ENCODE results near the gene ZSWIM5.

DNA sequence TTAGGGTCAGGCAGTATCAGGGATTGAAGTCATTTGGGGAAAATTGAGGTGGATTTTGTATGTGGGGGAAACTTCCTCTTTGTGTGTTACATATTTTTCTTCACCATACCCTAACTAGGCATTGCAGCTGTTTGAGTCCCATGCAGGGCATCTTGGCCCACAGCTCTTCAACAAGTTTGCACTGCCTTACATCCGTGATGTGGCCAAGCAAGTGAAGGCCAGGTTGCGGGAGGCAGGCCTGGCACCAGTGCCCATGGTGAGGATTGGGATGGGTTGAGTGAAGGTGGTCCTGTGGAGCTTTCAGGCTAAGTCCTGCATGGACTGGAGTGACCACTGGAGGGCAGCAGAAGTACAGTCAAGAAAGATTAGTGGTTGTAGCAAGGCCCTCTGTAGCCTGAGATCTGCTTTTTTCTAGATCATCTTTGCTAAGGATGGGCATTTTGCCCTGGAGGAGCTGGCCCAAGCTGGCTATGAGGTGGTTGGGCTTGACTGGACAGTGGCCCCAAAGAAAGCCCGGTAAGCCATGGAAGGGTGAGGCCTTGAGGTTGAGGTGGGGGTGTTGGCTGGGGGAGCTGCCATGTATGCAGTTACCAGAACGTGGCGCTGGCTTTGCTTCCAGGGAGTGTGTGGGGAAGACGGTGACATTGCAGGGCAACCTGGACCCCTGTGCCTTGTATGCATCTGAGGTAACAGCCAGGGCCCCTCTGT is 191.9 kb downstream of the ZSWIM5 start:
- TF ChIP-seq, protein P1, sequence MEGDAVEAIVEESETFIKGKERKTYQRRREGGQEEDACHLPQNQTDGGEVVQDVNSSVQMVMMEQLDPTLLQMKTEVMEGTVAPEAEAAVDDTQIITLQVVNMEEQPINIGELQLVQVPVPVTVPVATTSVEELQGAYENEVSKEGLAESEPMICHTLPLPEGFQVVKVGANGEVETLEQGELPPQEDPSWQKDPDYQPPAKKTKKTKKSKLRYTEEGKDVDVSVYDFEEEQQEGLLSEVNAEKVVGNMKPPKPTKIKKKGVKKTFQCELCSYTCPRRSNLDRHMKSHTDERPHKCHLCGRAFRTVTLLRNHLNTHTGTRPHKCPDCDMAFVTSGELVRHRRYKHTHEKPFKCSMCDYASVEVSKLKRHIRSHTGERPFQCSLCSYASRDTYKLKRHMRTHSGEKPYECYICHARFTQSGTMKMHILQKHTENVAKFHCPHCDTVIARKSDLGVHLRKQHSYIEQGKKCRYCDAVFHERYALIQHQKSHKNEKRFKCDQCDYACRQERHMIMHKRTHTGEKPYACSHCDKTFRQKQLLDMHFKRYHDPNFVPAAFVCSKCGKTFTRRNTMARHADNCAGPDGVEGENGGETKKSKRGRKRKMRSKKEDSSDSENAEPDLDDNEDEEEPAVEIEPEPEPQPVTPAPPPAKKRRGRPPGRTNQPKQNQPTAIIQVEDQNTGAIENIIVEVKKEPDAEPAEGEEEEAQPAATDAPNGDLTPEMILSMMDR (IDR thresholded peaks at IDR 0.05), result peak; percentile 86
- TF ChIP-seq EZH2 (IDR thresholded peaks at IDR 0.05; ENCODE audit: borderline replicate concordance, insufficient read depth, low read depth, low read length, poor library complexity, severe bottlenecking), result no peak
